HepG2 (cell line): ENCODE data around the gene AFAP1. TPM values are rescaled to one million over a fixed set of nuclear protein-coding genes. Genes with fewer than 3 reads are reported as not detected.

ENCODE experiments used
- ATAC-seq: fragments of 200-7000 bp; cut with Tn5 transposase; 3 replicates; pipeline ENCODE4 v1.9.1; 2020; ENCODE audit warnings: mild to moderate bottlenecking, moderate library complexity
- BruUV-seq: library from RNA; stranded (reverse); fragments of 400-500 nt; replicated peaks from 2 replicates; lab custom pipeline; 2021; lab: Mats Ljungman, UMichigan
- CTCF ChIA-PET: fragments of 300-600 bp; formaldehyde crosslinking; extraction: SDS; loops from one replicate; lab custom pipeline; 2021; ENCODE audit warnings: low total read pairs, inconsistent platforms, low intra/inter-chr PET ratio; lab: Yijun Ruan, JAX
- POLR2A ChIA-PET: fragments of 350-600 bp; sonication (Branson Sonifier 250); formaldehyde crosslinking; loops from one replicate; lab custom pipeline; 2020; ENCODE audit warnings: antibody characterized with exemption, inconsistent platforms; lab: Yijun Ruan, JAX
- DNase-seq: peaks from one replicate; pipeline ENCODE4 v3.0.0-alpha.2; 2015; ENCODE audit warnings: low spot score
- FAIRE-seq: peaks from 3 replicates; lab custom pipeline; 2011; peaks lifted over from hg19 to GRCh38; lab: Jason Lieb, UNC
- H2AFZ ChIP-seq: one replicate; pipeline ENCODE4 v1.6.1; 2011; ENCODE audit warnings: low read length, inconsistent platforms
- H3K27ac ChIP-seq: fragments of 300-600 bp; 3 replicates; pipeline ENCODE4 v1.8.0; 2011; ENCODE audit warnings: mixed run types, mild to moderate bottlenecking, mixed read lengths, low read length, inconsistent platforms; ENCODE audit not compliant: insufficient read depth; ENCODE audit errors: extremely low read length
- H3K27me3 ChIP-seq, 2 experiments: fragments of 200-600 bp in 1 of 2; 2 replicates in 1 of 2; 3 replicates in 1 of 2; pipeline versions ENCODE4 v1.6.0 to v1.8.0; 2011; ENCODE audit warnings: low read length in 2 of 2, mild to moderate bottlenecking in 2 of 2, moderate library complexity in 2 of 2, inconsistent platforms in 1 of 2; ENCODE audit not compliant: insufficient read depth in 2 of 2, control insufficient read depth in 1 of 2
- H3K36me3 ChIP-seq, 2 experiments: fragments of 200-600 bp in 1 of 2; replicated peaks in 1 of 2; 2 replicates in 1 of 2; 3 replicates in 1 of 2; pipeline versions ENCODE4 v1.5.1 to v1.8.0; 2011; ENCODE audit warnings: low read length in 2 of 2, inconsistent platforms in 1 of 2; ENCODE audit not compliant: insufficient read depth in 2 of 2, control insufficient read depth in 1 of 2
- H3K4me1 ChIP-seq: 2 replicates; pipeline ENCODE4 v1.5.1; 2012; ENCODE audit warnings: low read length, inconsistent platforms; ENCODE audit not compliant: insufficient read depth
- H3K4me2 ChIP-seq: 2 replicates; pipeline ENCODE4 v1.6.0; 2011; ENCODE audit warnings: low read depth, low read length, inconsistent platforms
- H3K4me3 ChIP-seq, 3 experiments: fragments of 200-600 bp in 1 of 3; sonication (generic), shearing (Covaris generic) in 1 of 3; replicated peaks in 1 of 3; 2 replicates each; pipeline ENCODE4 v1.5.1; 2011 to 2016; ENCODE audit warnings: low read length in 3 of 3, inconsistent platforms in 2 of 3, low read depth in 2 of 3, mild to moderate bottlenecking in 2 of 3, control low read depth in 1 of 3, mixed read lengths in 1 of 3; ENCODE audit not compliant: insufficient read depth in 1 of 3
- H3K79me2 ChIP-seq: one replicate; pipeline ENCODE4 v1.6.1; 2011; ENCODE audit warnings: low read length, inconsistent platforms; ENCODE audit not compliant: insufficient read depth
- H3K9ac ChIP-seq: 2 replicates; pipeline ENCODE4 v1.6.0; 2011; ENCODE audit warnings: mild to moderate bottlenecking, low read depth, low read length, inconsistent platforms; ENCODE audit not compliant: insufficient read depth
- H3K9me3 ChIP-seq: 2 replicates; pipeline ENCODE4 v1.5.1; 2012; ENCODE audit warnings: mild to moderate bottlenecking, low read length
- H4K20me1 ChIP-seq: 2 replicates; pipeline ENCODE4 v1.6.0; 2011; ENCODE audit warnings: inconsistent platforms, mild to moderate bottlenecking, low read length, moderate library complexity; ENCODE audit not compliant: insufficient read depth
- CCAR2 ChIP-seq: fragments of 200-400 bp; formaldehyde crosslinking; optimal IDR thresholded peaks from 2 replicates; pipeline ENCODE3; 2018; ENCODE audit warnings: low read depth, mild to moderate bottlenecking, low read length, moderate library complexity
- CERS6 ChIP-seq: sonication (generic); formaldehyde crosslinking; IDR thresholded peaks from 2 replicates; pipeline ENCODE4 v1.5.0; 2020; ENCODE audit warnings: missing genetic modification reagents
- FOXP1 ChIP-seq, 2 experiments: fragments of 450-650 bp in 1 of 2; IDR thresholded peaks; 2 replicates each; pipeline ENCODE4 v1.6.1; 2017 to 2018; ENCODE audit warnings: antibody characterized with exemption in 1 of 2
- TMF1 ChIP-seq: sonication (generic); formaldehyde crosslinking; IDR thresholded peaks from 2 replicates; pipeline ENCODE4 v1.8.1; 2022; ENCODE audit warnings: low read depth, missing genetic modification reagents
- ZBTB8A ChIP-seq: sonication (generic); formaldehyde crosslinking; IDR thresholded peaks from 2 replicates; pipeline ENCODE4 v1.4.0; 2020; ENCODE audit warnings: mild to moderate bottlenecking, low read depth, missing genetic modification reagents, borderline replicate concordance
- ZNF101 ChIP-seq: sonication (generic); formaldehyde crosslinking; IDR thresholded peaks from 2 replicates; pipeline ENCODE4 v1.4.0; 2020; ENCODE audit warnings: mild to moderate bottlenecking, low read depth, missing genetic modification reagents, borderline replicate concordance
- ZNF430 ChIP-seq: sonication (generic); formaldehyde crosslinking; IDR thresholded peaks from 2 replicates; pipeline ENCODE4 v1.9.0; 2021; ENCODE audit warnings: mild to moderate bottlenecking, missing genetic modification reagents
- ZNF543 ChIP-seq: sonication (generic); formaldehyde crosslinking; IDR thresholded peaks from 2 replicates; pipeline ENCODE4 v1.4.0; 2020; ENCODE audit warnings: mild to moderate bottlenecking, missing genetic modification reagents
- ZNF574 ChIP-seq: sonication (generic); formaldehyde crosslinking; IDR thresholded peaks from 2 replicates; pipeline ENCODE4 v1.4.0; 2020; ENCODE audit warnings: missing genetic modification reagents
- ZNF609 ChIP-seq: sonication (generic); formaldehyde crosslinking; IDR thresholded peaks from 2 replicates; pipeline ENCODE4 v1.4.0; 2020; ENCODE audit warnings: mild to moderate bottlenecking, missing genetic modification reagents, borderline replicate concordance
- ZNF772 ChIP-seq: sonication (generic); formaldehyde crosslinking; IDR thresholded peaks from 2 replicates; pipeline ENCODE4 v1.5.0; 2020; ENCODE audit warnings: mild to moderate bottlenecking, missing genetic modification reagents
- WGBS: methylation state at CpG from one replicate; pipeline ENCODE4 v1.1.6; 2017; ENCODE audit warnings: low lambda C conversion rate; 5-methylcytosine and 5-hydroxymethylcytosine counted together
- in situ Hi-C: cut with HindIII; loops from 2 replicates; pipeline ENCODE4 v1.10.0; 2017; ENCODE audit warnings: low pct_unique_long_range_greater_than_20kb; ENCODE audit not compliant: extremely low pct_ligation_motif_present
- intact Hi-C: fragments of 100-400 bp; cut with micrococcal nuclease; formaldehyde crosslinking; loops from one replicate; pipeline ENCODE4 v1.10.0; 2022; ENCODE audit not compliant: unreplicated experiment
- polyA plus RNA-seq, 8 experiments: library from polyadenylated mRNA; depleted of rRNA in 3 of 8; stranded (reverse) in 7 of 8; unstranded in 1 of 8; fragments of >200 nt; fragmentation: Illumina TruSeq in 4 of 8; extraction: Trizol in 4 of 8; gene quantifications; 2 replicates each; pipeline versions ENCODE4 v1.2.1 to v1.2.3, GENCODE V29; 2011 to 2016; ENCODE audit warnings: low read depth in 4 of 8, missing spikeins in 1 of 8, mixed read lengths in 1 of 8; ENCODE audit not compliant: insufficient read depth in 1 of 8
- total RNA-seq, 5 experiments: library from RNA; depleted of rRNA; stranded (reverse); fragments of >200 nt; fragmentation: Illumina TruSeq; extraction: Trizol; gene quantifications; 2 replicates each; pipeline ENCODE4 v1.2.3, GENCODE V29; 2016; ENCODE audit warnings: low read depth in 1 of 5

Gene AFAP1
- total and polyA plus RNA-seq, 2 of the 13 experiments (the other 11 are each of a cell fraction or from before 2014, with no cell fraction given): 2.5 TPM

GRCh38 chr4:7774301-7775294, 165.1 kb downstream of the AFAP1 start (continued):
- TF ChIP-seq CERS6 (CRISPR knock-in tag): no peak
- TF ChIP-seq ZNF574 (CRISPR knock-in tag): no peak

- Histone ChIP-seq H3K4me2 (no peak overlapping the region), H3K27ac (no peak overlapping the region), H3K79me2 (no peaks in the 10 kb centered on the region), H2AFZ (no peak overlapping the region), H3K27me3 (no peaks in the 10 kb centered on the region), H3K9ac (no peak overlapping the region), H3K36me3 (peaks cover 7 to 24% of the 10 kb centered on the region in 2 experiments; a peak in 4 of 5 replicates), H4K20me1 (no peaks in the 10 kb centered on the region), H3K9me3 (no peaks in the 10 kb centered on the region), H3K4me1 (peaks cover 76% of the 10 kb centered on the region), H3K4me3 (no peak overlapping the region)
- ChIA-PET POLR2A (no interaction called here), CTCF (no interaction called here)
- WGBS: 94% methylated on average over 22 of the region's 24 CpGs
- FAIRE-seq (no peak), DNase-seq (no peak), ATAC-seq (no peak)
- intact Hi-C loops (loop anchor here (5.0 kb wide), 1 partner anchor 214 kb away; no protein-coding TSS in a partner anchor), in situ Hi-C loops (no loop called here)
- no TSS peak for BruUV-seq
- TF ChIP-seq ZNF101 (CRISPR knock-in tag) (no peak), ZNF543 (CRISPR knock-in tag) (no peak), ZBTB8A (CRISPR knock-in tag) (no peak), ZNF772 (CRISPR knock-in tag) (no peak), ZNF430 (no peak), ZNF609 (CRISPR knock-in tag) (no peak), TMF1 (CRISPR knock-in tag) (no peak), FOXP1 (IDR thresholded peaks at IDR 0.05) (no peak), FOXP1 (CRISPR knock-in tag; IDR thresholded peaks at IDR 0.05) (no peak), CCAR2 (no peak)
Measured at GRCh38 chr4:7773401-7774180, 166.1 kb downstream of the AFAP1 start.
